HEK293 (cell line): ENCODE data around the gene TTC32.

Source experiments
- CTCF ChIA-PET: fragments of 350-600 bp; formaldehyde crosslinking; extraction: SDS; loops from one replicate; lab custom pipeline; 2021; ENCODE audit warnings: antibody characterized with exemption; lab: Yijun Ruan, JAX
- POLR2A ChIA-PET: fragments of 300-600 bp; formaldehyde crosslinking; extraction: SDS; loops from one replicate; lab custom pipeline; 2020; ENCODE audit warnings: antibody characterized with exemption, inconsistent platforms; lab: Yijun Ruan, JAX
- H3K27ac ChIP-seq: fragments of 200-500 bp; sonication (Bioruptor generic); 2 replicates; pipeline ENCODE4 v1.5.1; 2014; ENCODE audit warnings: low read depth, low read length, control low read depth, inconsistent platforms; ENCODE audit errors: extremely low read depth
- H3K36me3 ChIP-seq, 2 experiments: fragments of 200-500 bp in 1 of 2; sonication (Bioruptor generic) in 1 of 2; 1 replicate in 1 of 2; 2 replicates in 1 of 2; pipeline ENCODE4 v1.5.1; 2014 to 2017; ENCODE audit warnings: inconsistent platforms in 2 of 2, low read length in 2 of 2; ENCODE audit not compliant: control insufficient read depth in 2 of 2, insufficient read depth in 1 of 2
- H3K4me1 ChIP-seq: fragments of 200-500 bp; sonication (Bioruptor generic); 2 replicates; pipeline ENCODE4 v1.5.1; 2014; ENCODE audit warnings: mild to moderate bottlenecking, low read length, inconsistent platforms; ENCODE audit not compliant: control insufficient read depth, insufficient read depth
- H3K4me3 ChIP-seq: 2 replicates; pipeline ENCODE4 v1.5.1; 2011; ENCODE audit warnings: low read depth, mild to moderate bottlenecking, control low read depth, low read length, moderate library complexity
- H3K9me3 ChIP-seq: fragments of 200-500 bp; sonication (Bioruptor generic); 2 replicates; pipeline ENCODE4 v1.5.1; 2014; ENCODE audit warnings: low read depth, low read length, inconsistent platforms; ENCODE audit not compliant: control insufficient read depth, insufficient read depth
- MYNN ChIP-seq: fragments of 450-650 bp; formaldehyde crosslinking; IDR thresholded peaks from 2 replicates; pipeline ENCODE4 v1.5.1; 2016; ENCODE audit warnings: missing biosample characterization, missing genetic modification characterization, borderline replicate concordance
- PRDM1 ChIP-seq: fragments of 450-650 bp; formaldehyde crosslinking; IDR thresholded peaks from 2 replicates; pipeline ENCODE4; 2016; ENCODE audit warnings: missing biosample characterization, missing genetic modification characterization
- SCRT1 ChIP-seq: fragments of 450-650 bp; formaldehyde crosslinking; IDR thresholded peaks from 2 replicates; pipeline ENCODE4 v1.5.1; 2016; ENCODE audit warnings: missing biosample characterization, missing genetic modification characterization, borderline replicate concordance
- SCRT2 ChIP-seq: fragments of 450-650 bp; formaldehyde crosslinking; IDR thresholded peaks from 2 replicates; pipeline ENCODE4 v1.5.1; 2016; ENCODE audit warnings: missing biosample characterization, missing genetic modification characterization
- ZBTB26 ChIP-seq: fragments of 450-650 bp; formaldehyde crosslinking; optimal IDR thresholded peaks from 2 replicates; pipeline ENCODE3; 2016; ENCODE audit warnings: missing biosample characterization, mild to moderate bottlenecking, missing genetic modification characterization
- ZBTB48 ChIP-seq: fragments of 450-650 bp; formaldehyde crosslinking; IDR thresholded peaks from 2 replicates; pipeline ENCODE4 v1.5.1; 2016; ENCODE audit warnings: missing biosample characterization, missing genetic modification characterization
- ZEB2 ChIP-seq: fragments of 450-650 bp; formaldehyde crosslinking; IDR thresholded peaks from 2 replicates; pipeline ENCODE4 v1.5.1; 2016; ENCODE audit warnings: missing biosample characterization, missing genetic modification characterization
- ZFHX2 ChIP-seq: fragments of 450-650 bp; formaldehyde crosslinking; conservative IDR thresholded peaks from 2 replicates; pipeline ENCODE4 v1.5.1; 2016; ENCODE audit warnings: missing biosample characterization, missing genetic modification characterization
- ZNF26 ChIP-seq: fragments of 450-650 bp; formaldehyde crosslinking; IDR thresholded peaks from 2 replicates; pipeline ENCODE4 v1.5.1; 2016; ENCODE audit warnings: missing biosample characterization, missing genetic modification characterization
- ZNF544 ChIP-seq: fragments of 450-650 bp; formaldehyde crosslinking; IDR thresholded peaks from 2 replicates; pipeline ENCODE4 v1.5.0; 2017; ENCODE audit warnings: missing biosample characterization, missing genetic modification characterization
- ZNF560 ChIP-seq: fragments of 450-650 bp; formaldehyde crosslinking; IDR thresholded peaks from 2 replicates; pipeline ENCODE4 v1.5.1; 2017; ENCODE audit warnings: missing biosample characterization, missing genetic modification characterization, borderline replicate concordance
- ZNF585B ChIP-seq: fragments of 450-650 bp; formaldehyde crosslinking; IDR thresholded peaks from 2 replicates; pipeline ENCODE4 v1.5.1; 2016; ENCODE audit warnings: missing biosample characterization, missing genetic modification characterization
- ZNF837 ChIP-seq: fragments of 450-650 bp; formaldehyde crosslinking; IDR thresholded peaks from 2 replicates; pipeline ENCODE4 v1.5.1; 2016; ENCODE audit warnings: missing biosample characterization, missing genetic modification characterization
- TF ChIP-seq, protein P1 (sequence below): fragments of 450-650 bp; formaldehyde crosslinking; IDR thresholded peaks from 2 replicates; pipeline ENCODE4 v1.5.1; 2016; ENCODE audit warnings: missing biosample characterization, missing genetic modification characterization, low read depth
- TF ChIP-seq, protein P2 (sequence below): fragments of 450-650 bp; formaldehyde crosslinking; IDR thresholded peaks from 2 replicates; pipeline ENCODE4 v1.5.1; 2016; ENCODE audit warnings: missing biosample characterization, missing genetic modification characterization
- TF ChIP-seq, protein P3 (sequence below): fragments of 450-650 bp; formaldehyde crosslinking; IDR thresholded peaks from 2 replicates; pipeline ENCODE4; 2016; ENCODE audit warnings: missing biosample characterization, missing genetic modification characterization

TTC32 gene

GRCh38 chr2:19860022-19860421, 41.8 kb downstream of the TTC32 start:
- ChIA-PET POLR2A (no interaction called here), CTCF (interaction anchor here (0.6 kb wide), 1 partner anchor 281 kb away, joined by 3 read pairs; no protein-coding TSS in a partner anchor)
- Histone ChIP-seq H3K4me1 (no peaks in the 10 kb centered on the region), H3K36me3 (no peaks in the 10 kb centered on the region), H3K27ac (no peak overlapping the region), H3K4me3 (no peak overlapping the region), H3K9me3 (no peaks in the 10 kb centered on the region)
- TF ChIP-seq MYNN (tag by site-specific recombination) (no peak), ZNF837 (tag by site-specific recombination) (no peak), ZNF585B (tag by site-specific recombination) (no peak), PRDM1 (tag by site-specific recombination) (no peak), ZBTB48 (tag by site-specific recombination) (no peak), ZNF26 (no peak), ZNF544 (tag by site-specific recombination) (no peak), ZEB2 (tag by site-specific recombination) (no peak), ZFHX2 (tag by site-specific recombination) (no peak)
- TF ChIP-seq, protein P1, sequence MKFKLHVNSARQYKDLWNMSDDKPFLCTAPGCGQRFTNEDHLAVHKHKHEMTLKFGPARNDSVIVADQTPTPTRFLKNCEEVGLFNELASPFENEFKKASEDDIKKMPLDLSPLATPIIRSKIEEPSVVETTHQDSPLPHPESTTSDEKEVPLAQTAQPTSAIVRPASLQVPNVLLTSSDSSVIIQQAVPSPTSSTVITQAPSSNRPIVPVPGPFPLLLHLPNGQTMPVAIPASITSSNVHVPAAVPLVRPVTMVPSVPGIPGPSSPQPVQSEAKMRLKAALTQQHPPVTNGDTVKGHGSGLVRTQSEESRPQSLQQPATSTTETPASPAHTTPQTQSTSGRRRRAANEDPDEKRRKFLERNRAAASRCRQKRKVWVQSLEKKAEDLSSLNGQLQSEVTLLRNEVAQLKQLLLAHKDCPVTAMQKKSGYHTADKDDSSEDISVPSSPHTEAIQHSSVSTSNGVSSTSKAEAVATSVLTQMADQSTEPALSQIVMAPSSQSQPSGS (tag by site-specific recombination) = no peak
- TF ChIP-seq, protein P2, sequence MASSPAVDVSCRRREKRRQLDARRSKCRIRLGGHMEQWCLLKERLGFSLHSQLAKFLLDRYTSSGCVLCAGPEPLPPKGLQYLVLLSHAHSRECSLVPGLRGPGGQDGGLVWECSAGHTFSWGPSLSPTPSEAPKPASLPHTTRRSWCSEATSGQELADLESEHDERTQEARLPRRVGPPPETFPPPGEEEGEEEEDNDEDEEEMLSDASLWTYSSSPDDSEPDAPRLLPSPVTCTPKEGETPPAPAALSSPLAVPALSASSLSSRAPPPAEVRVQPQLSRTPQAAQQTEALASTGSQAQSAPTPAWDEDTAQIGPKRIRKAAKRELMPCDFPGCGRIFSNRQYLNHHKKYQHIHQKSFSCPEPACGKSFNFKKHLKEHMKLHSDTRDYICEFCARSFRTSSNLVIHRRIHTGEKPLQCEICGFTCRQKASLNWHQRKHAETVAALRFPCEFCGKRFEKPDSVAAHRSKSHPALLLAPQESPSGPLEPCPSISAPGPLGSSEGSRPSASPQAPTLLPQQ (tag by site-specific recombination) = no peak
- TF ChIP-seq, protein P3, sequence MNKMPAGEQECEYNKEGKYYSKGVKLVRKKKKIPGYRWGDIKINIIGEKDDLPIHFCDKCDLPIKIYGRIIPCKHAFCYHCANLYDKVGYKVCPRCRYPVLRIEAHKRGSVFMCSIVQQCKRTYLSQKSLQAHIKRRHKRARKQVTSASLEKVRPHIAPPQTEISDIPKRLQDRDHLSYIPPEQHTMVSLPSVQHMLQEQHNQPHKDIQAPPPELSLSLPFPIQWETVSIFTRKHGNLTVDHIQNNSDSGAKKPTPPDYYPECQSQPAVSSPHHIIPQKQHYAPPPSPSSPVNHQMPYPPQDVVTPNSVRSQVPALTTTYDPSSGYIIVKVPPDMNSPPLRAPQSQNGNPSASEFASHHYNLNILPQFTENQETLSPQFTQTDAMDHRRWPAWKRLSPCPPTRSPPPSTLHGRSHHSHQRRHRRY (tag by site-specific recombination) = no peak

- no peaks in the 10 kb centered on the region for H3K36me3 ChIP-seq
- POLR2A ChIA-PET = no interaction called here
- H3K4me1 ChIP-seq = no peaks in the 10 kb centered on the region
- H3K9me3 ChIP-seq = no peaks in the 10 kb centered on the region
- H3K27ac ChIP-seq = no peak overlapping the region
- TF ChIP-seq ZNF560 (tag by site-specific recombination) = no peak
- peak; percentile 85 for TF ChIP-seq SCRT2 (tag by site-specific recombination)
- peak; percentile 35; the same call in 1 of the 2 replicates for TF ChIP-seq SCRT1 (tag by site-specific recombination)
- no peak overlapping the region for H3K4me3 ChIP-seq
- CTCF ChIA-PET = interaction anchor here (0.7 kb wide), 1 partner anchor 1482 kb away, joined by 3 read pairs; no protein-coding TSS in a partner anchor
These were observed 42.2 kb downstream of the TTC32 start for GRCh38 chr2:19859565-19859964.

- ChIA-PET POLR2A (no interaction called here), CTCF (no interaction called here)
- no peak overlapping the region for H3K27ac ChIP-seq
- no peaks in the 10 kb centered on the region for H3K9me3 ChIP-seq
- H3K4me3 ChIP-seq = no peak overlapping the region
- TF ChIP-seq ZBTB26 (tag by site-specific recombination) = no peak
- TF ChIP-seq SCRT2 (tag by site-specific recombination) = peak; percentile 74
- TF ChIP-seq, all 188 proteins: peak for 1
- Histone ChIP-seq H3K36me3 (no peaks in the 10 kb centered on the region), H3K4me1 (no peaks in the 10 kb centered on the region)
These were observed 44.0 kb downstream of the TTC32 start for GRCh38 chr2:19857806-19858205.
